GM12864 (cell line): ENCODE data around the gene TAS1R1.

Experiments used
- DNase-seq: peaks from one replicate; pipeline ENCODE4 v3.0.0-alpha.2; 2011; ENCODE audit warnings: low read depth
- H3K4me3 ChIP-seq: 2 replicates; pipeline ENCODE4 v1.5.1; 2011; ENCODE audit warnings: mild to moderate bottlenecking, low read depth, low read length, control low read depth
- TF ChIP-seq, protein P1 (sequence below): IDR thresholded peaks from 2 replicates; pipeline ENCODE4 v1.5.1; 2011; ENCODE audit warnings: low read depth, mild to moderate bottlenecking, moderate library complexity, low read length, control low read depth, inconsistent platforms; ENCODE audit errors: missing control alignments

The TAS1R1 gene

DNA sequence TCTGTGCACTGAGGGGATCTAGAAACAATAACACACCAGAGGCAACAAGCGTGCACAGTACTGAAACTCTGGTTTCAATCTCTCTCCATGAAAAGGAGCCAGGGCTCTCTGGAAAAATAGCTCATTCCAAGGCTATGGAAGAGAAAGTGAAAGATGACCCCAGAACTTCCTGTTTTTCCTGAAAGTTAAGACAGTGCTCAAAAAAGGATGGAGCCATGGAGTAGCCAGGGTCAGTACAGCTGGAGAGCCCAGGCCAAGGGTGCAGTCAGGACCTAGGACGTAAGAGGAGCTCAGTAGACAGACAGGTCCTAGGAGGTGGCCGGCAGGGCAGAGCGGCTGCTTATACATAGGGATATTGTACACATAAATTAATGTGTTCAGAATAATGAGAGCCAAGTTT is 19.9 kb upstream of the TAS1R1 start:
- H3K4me3 ChIP-seq, result no peak overlapping the region
- no peak for DNase-seq
- TF ChIP-seq, protein P1, sequence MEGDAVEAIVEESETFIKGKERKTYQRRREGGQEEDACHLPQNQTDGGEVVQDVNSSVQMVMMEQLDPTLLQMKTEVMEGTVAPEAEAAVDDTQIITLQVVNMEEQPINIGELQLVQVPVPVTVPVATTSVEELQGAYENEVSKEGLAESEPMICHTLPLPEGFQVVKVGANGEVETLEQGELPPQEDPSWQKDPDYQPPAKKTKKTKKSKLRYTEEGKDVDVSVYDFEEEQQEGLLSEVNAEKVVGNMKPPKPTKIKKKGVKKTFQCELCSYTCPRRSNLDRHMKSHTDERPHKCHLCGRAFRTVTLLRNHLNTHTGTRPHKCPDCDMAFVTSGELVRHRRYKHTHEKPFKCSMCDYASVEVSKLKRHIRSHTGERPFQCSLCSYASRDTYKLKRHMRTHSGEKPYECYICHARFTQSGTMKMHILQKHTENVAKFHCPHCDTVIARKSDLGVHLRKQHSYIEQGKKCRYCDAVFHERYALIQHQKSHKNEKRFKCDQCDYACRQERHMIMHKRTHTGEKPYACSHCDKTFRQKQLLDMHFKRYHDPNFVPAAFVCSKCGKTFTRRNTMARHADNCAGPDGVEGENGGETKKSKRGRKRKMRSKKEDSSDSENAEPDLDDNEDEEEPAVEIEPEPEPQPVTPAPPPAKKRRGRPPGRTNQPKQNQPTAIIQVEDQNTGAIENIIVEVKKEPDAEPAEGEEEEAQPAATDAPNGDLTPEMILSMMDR, result no peak

DNA sequence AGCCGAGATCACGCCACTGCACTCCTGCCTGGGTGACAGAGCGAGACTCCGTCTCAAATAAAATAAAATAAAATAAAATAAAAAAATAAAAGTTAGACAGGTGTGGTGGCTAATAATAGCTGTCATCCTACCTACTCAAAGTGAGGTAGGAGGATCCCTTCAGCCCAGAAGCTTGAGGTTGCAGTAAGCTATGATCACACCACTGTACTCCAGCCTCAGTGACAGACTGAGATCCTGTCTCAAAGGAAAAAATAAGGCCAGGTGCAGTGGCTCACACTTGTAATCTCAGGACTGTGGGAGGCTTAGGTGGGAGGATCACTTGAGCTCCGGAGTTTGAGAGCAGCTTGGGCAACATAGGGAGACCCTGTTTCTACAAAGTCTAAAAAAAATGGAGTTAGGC is 18.8 kb upstream of the TAS1R1 start:
- TF ChIP-seq, protein P1, result no peak
- no peak for DNase-seq
- no peak overlapping the region for H3K4me3 ChIP-seq

DNA sequence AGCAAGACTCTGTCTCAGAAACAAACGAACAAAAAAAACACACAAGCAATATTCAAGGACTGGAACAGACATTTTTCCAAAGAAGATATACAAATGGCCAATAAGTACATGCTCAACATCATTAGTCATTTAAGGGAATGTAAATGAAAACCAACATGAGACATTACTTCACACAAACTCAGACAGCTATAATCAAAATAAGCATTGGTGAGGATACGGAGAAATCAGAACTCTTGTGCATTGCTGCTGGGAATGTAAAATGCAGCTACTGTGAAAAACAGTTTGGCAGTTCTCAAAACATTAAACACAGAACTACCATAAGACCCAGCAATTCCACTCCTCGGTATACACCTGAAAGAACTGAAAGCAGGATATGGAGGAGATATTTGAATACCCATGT is 16.2 kb upstream of the TAS1R1 start:
- DNase-seq, result no peak
- no peak overlapping the region for H3K4me3 ChIP-seq
- TF ChIP-seq, protein P1, result no peak

DNA sequence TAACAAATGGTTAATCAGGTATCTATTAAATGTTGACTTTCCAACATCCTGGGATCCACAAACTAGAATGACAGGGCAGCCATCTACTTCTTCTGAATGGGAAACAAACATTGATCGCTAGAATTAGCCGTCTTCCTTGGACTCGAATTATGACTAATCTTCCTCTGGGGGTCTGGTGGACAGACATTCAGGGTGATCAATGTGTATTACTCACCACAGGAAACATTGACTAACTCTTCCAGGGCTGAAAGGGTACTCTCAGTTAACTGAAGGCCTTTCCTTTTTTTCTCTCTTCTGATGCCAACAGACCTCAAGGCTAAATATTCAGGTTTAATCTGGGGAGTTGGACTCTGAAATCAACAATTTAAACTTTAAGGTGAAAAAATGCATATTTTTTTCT is 10.3 kb upstream of the TAS1R1 start:
- H3K4me3 ChIP-seq, result no peak overlapping the region
- DNase-seq, result no peak
- TF ChIP-seq, protein P1, result no peak

DNA sequence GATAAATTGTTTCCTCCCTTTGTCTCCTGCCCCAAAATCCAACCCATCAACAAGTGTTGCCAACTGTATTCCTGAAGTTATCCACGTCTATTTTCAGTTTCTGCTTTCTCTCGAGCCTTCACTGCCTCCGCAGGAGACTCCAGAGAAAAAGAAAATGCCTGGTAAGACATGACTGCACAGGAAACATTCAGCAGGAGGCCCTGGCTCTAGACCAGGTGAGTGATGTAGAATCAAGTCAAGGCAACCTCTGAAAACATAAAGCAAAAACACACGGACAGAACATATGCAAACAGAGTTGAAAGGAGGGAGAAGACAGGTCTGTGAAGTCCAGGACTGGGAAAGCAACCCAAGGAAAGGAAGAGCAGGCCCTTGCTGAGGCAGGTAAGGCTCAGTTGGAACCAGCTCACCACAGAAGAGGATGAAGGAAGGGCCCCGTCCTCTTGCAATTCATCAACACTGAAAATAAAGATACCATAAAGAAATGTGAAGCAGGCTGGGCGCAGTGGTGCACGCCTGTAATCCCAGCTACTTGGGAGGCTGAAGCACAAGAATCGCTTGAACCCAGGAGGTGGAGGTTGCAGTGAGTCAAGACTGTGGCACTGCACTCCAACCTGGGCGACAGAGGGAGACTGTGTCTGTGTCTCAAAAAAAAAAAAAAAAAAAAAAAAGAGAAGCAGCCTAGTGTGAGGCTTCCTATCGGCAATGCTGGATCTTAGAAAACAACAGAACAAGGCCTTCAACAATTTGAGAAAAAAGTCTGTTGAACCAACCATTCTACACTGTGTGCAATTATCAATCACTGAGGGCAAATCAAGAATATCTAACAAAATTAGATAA is 9.6 kb upstream of the TAS1R1 start:
- TF ChIP-seq, protein P1, result no peak
- no peak for DNase-seq
- no peak overlapping the region for H3K4me3 ChIP-seq

DNA sequence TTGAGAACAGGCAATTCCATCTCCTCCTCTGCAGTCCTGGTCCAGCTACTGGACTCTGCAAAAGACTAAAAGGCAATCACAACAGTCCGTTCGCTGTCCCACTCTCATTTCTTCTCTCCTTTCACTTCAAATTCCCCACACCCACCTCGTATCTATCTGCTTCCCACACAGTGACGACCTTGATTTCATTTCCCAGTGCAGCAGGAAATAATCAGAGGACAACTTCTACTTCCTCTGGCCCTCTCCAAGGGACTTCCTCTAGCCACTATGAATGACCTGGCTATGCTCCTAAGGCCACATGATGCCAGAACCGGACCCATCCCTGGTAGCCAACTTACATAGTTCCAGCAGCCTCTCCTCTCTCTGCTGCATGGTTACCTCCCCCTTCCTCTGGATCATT is 8.8 kb upstream of the TAS1R1 start:
- no peak overlapping the region for H3K4me3 ChIP-seq
- TF ChIP-seq, protein P1, result no peak
- DNase-seq, result no peak

DNA sequence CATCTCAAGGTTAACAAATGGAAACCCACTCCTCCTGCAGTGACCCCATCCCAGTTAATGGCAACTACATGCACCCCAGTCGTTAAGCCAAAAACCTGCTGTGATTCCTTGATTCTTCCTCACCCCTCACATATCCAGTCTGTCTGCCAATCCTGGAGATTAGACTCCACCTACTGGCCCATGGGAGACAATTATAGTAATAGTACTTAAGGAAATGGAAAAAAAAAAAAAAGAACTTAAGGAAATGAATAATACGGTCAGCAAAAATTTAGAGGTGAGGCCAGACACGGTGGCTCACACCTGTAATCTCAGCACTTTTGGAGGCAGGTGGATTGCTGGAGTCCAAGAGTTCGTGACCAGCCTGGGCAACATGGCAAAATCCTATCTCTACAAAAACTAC is 7.8 kb upstream of the TAS1R1 start:
- TF ChIP-seq, protein P1, result no peak
- no peak overlapping the region for H3K4me3 ChIP-seq
- no peak for DNase-seq
